ENCODE data around the gene SLC38A10.

SLC38A10 gene

GRCh38 chr17:81210868-81211267, 84.2 kb downstream of the SLC38A10 start:
- DNase-seq = no peak

- no peak for DNase-seq
Observed at GRCh38 chr17:81210466-81210865, 84.6 kb downstream of the SLC38A10 start.

GRCh38 chr17:81209141-81209540, 86.0 kb downstream of the SLC38A10 start:
- no peak for DNase-seq

- no peak for DNase-seq
Observed at GRCh38 chr17:81208651-81209050, 86.5 kb downstream of the SLC38A10 start.

- no peak for DNase-seq
Observed at GRCh38 chr17:81207610-81208581, 87.2 kb downstream of the SLC38A10 start.

GRCh38 chr17:81206657-81207056, 88.5 kb downstream of the SLC38A10 start:
- DNase-seq = no peak

- DNase-seq = no peak
Observed at GRCh38 chr17:81206166-81206565, 88.9 kb downstream of the SLC38A10 start.

- DNase-seq = no peak
Observed at GRCh38 chr17:81204578-81204977, 90.5 kb downstream of the SLC38A10 start.

- no peak for DNase-seq
Observed at GRCh38 chr17:81203136-81203535, 92.0 kb downstream of the SLC38A10 start.

GRCh38 chr17:81202318-81202717, 92.8 kb downstream of the SLC38A10 start:
- no peak for DNase-seq

- peak in 43 of 58 donors; percentile 4 to 65 (median 30) for DNase-seq
Observed at GRCh38 chr17:81200695-81201580, 94.2 kb downstream of the SLC38A10 start.

GRCh38 chr17:81200201-81200600, 94.9 kb downstream of the SLC38A10 start:
- no peak for DNase-seq

- no peak for DNase-seq
Observed at GRCh38 chr17:81199482-81199830, 95.7 kb downstream of the SLC38A10 start.

GRCh38 chr17:81198826-81199481, 96.2 kb downstream of the SLC38A10 start:
- no peak for DNase-seq

- no peak for DNase-seq
Observed at GRCh38 chr17:81197831-81198490, 97.1 kb downstream of the SLC38A10 start.

GRCh38 chr17:81197409-81197795, 97.7 kb downstream of the SLC38A10 start:
- no peak for DNase-seq

GRCh38 chr17:81196505-81197408, 98.3 kb downstream of the SLC38A10 start:
- DNase-seq = no peak

- no peak for DNase-seq
Observed at GRCh38 chr17:81195941-81196495, 99.1 kb downstream of the SLC38A10 start.
